CD4-positive, alpha-beta T cell treated with Interleukin-21 for 1 hour (primary cell): ENCODE measurements around the gene EXOC6.
"Not testable (repeated sequence)": the region's sequence is repeated elsewhere in the genome, so short reads cannot be mapped to it uniquely, and the experiment has no call there.

Source experiments
- DNase-seq: peaks from one replicate; pipeline ENCODE4 v3.0.0-alpha.2; 2020

Gene EXOC6

DNA sequence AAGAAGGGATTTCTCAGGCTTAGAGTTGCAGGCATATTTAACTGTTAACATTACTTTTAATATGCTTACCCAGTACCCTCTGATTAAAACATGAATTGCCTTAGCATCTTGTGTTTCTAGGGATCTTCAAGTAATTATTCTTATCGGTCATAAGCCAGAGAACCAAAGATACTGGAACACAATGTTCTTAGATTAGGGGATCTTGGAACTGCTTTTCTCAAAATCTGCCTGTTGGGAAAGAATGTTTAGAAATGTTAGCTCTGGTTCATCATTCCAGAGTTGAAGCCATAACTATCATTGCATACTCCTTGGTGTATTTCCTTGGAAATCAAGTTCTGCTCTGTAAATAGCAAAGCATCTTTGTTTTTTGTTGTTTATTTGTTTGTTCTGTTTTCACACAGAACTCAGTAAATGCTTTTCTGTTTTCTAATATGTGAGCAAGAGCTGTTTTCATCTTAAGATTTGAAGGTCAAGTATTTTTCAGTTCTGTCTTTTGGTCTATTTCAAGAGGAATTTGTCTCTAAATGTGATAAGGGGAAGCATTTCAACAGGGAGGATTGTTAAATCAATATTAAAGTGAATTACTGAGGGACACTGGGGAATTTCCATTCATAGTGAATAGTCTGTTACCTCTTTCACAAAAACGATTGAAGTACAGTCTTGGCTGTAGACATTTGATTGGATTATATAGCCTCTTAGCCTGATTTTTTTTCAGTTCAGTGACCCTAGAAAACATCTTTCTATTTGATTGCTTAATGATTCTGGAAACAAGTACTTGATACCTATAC lies 109.1 kb downstream of the EXOC6 start:
- DNase-seq, result no peak

- DNase-seq, result no peak
Observed at GRCh38 chr10:92961638-92962037, 113.3 kb downstream of the EXOC6 start.

- peak; percentile 30 for DNase-seq
Observed at GRCh38 chr10:92965314-92965713, 117.0 kb downstream of the EXOC6 start.

DNA sequence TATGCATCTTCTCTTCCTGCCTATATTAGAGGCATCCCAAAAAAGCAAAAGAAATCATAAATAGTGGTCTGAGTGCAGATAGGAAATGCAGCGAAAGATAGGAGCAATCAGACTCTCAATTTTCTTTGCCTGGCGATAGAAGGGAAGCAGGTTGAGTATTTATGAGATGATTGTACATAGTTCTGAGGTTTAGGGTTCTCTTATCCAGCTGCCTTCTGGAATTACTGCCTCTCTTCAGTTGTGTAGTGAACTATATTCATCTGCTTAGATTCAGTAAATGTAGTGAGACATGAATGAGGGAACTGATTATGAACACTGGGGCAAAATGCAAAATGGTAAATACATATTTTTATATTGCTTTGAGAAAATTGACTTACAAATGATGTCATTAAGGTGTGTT lies 119.3 kb downstream of the EXOC6 start:
- DNase-seq, result no peak

- DNase-seq, result no peak
Observed at GRCh38 chr10:92969151-92969550, 120.8 kb downstream of the EXOC6 start.

DNA sequence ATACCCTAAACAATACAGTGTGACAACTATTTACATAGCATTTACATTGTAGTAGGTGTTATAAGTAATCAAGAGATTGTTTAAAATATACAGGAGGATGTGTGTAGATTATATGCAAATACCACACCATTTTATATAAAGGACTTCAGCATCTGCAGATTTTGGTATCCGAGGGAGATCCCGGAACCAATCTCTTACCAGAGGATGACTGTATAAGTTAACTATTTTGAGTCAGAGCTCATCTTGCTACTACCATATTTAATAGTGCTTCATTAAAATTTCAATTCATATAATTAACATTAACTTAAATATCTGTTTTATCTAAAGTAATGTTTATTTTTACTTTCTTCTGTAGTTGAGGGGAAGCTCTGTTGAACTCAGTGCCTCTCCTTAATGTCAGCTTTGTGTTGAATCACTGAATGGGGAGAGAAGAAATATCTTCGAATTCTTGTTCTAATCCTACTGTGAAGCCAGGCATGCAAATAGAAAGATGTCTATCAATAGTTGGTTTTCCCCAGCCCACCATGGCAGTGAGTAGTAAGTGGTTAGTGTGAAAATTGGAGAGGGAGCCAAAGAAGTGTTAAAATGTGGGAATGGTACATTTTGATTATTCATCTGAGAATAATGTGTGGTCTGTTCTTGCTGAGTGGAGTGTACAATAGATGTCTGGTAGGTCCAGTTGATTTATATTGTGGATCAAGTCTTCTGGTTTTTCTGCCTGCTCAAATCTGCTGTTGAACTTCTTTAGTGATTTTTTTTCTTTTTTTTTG lies 122.2 kb downstream of the EXOC6 start:
- DNase-seq, result no peak

DNA sequence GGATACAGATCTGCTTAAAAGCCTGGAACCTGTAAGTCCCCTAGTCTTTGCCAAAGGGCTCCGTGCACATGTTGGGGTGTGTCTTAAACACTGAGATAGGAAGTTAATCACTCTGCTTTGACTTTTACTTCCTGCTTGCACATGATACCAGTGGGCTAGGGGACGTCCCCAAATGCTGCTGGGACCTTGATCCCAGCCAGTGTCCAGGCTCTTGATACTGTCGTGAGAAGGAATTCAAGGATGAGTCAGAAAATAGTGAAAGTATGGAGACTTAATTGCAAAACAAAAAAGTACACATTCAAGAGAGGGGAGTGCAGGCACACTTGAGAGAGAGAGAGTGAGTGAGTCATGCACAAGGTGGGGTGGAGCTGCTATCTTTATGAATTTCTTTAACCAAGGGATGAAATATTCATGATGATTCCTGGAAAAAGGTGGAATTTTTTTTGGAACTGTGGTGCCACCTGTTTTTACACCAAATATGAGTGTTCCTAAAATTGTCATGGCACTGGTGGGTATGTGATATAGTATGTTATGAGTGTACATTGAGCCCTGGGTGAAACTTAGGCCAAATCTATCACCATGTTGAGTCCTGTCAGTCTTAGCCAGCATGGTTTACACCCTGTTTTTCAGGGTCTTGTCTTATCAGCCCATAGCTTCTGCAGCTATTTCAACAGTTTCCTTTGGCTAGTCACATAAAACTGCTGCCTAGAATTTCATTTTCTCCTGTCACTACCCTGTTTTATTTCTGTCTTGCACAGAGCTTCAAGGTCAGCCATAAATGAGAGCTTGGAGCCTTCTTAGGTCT lies 123.9 kb downstream of the EXOC6 start:
- DNase-seq, result no peak

GRCh38 chr10:92972886-92973285 lies 124.6 kb downstream of the EXOC6 start:
- DNase-seq, result no peak

GRCh38 chr10:92976278-92976677 lies 128.0 kb downstream of the EXOC6 start:
- DNase-seq, result not testable (repeated sequence)

GRCh38 chr10:92989250-92989649 lies 140.9 kb downstream of the EXOC6 start:
- DNase-seq, result no peak

GRCh38 chr10:92990615-92991014 lies 142.3 kb downstream of the EXOC6 start:
- DNase-seq, result no peak

GRCh38 chr10:92991513-92991912 lies 143.2 kb downstream of the EXOC6 start:
- DNase-seq, result no peak

DNA sequence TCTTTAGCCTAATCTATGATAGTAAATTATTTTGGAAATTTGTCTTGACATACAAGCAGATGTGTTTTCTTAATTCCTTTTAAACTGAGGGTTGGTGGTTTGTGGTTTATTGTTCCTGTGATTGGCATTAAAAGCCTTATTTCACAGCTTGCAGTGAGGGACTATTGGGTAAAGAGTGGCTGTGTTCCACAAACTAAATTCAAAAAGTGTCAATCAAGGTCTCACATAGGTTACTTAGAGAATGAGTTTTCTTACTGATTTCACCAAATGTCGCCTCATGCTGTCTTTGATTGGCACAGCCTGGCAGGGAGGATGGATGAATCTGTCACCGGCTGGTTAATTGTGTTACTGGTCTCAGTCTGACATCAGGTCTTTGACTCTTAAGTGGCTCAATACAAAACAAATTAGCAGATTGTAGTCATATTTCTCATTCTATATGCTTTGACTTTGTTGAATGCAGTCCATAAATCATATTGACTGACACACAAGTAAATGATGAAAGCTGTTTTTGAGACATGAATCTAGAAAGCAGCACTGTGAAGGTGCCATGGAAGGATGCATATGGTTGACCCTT lies 145.5 kb downstream of the EXOC6 start:
- no peak for DNase-seq

DNA sequence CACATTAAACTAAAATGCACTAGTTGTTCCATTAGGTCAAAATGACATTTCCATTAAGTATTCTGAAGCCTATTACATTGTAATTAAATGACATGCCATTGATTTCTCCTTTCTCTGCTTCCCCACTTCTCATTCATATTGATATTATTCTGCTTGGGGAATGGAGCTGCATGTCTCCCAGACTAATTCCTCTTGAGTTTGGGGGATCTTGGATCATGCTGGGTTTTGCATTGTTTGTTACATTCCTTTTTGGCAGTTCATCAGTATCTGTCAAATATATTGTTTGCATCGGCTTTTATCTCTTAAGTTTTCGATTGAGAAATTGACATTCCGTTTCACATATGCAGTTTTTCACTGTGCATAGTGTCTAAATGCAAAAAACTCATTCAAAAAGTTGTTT lies 147.2 kb downstream of the EXOC6 start:
- no peak for DNase-seq

DNA sequence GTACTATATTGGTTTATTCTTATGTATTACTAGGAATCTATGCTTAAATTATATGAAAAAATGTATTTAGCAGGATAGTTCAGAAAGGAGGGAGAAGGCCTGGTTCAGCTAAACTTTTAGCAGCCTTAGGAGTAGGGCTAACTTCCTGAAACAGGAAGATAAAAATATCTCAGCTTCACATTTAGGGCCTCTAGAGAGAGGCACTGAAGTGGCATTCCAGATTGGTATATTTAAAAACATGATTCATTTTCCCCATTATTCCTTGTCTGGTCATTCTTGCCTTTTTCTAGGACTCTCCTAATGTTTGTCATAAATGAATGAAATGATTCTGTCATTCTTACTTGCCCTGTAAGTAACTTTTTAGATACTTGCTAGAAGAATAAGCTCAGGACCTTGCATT lies 149.3 kb downstream of the EXOC6 start:
- DNase-seq, result no peak

DNA sequence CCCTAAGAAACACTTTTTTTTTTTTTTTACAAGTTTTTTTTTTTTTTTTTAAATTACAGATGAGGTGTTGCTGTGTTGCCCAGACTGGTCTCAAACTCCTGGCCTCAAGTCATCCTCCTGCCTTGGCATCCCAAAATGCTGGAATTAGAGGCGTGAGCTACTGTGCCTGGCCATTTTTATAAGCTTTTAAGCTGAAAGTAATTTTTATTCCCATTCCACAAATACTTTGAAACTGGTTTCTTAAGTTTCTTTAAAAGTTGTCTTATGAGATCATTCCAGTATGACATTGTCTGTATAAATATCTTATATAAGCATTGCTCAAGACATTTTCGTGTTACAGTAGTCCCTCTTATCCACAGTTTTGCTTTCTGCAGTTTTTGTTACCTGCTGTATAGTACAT lies 150.9 kb downstream of the EXOC6 start:
- no peak for DNase-seq

DNA sequence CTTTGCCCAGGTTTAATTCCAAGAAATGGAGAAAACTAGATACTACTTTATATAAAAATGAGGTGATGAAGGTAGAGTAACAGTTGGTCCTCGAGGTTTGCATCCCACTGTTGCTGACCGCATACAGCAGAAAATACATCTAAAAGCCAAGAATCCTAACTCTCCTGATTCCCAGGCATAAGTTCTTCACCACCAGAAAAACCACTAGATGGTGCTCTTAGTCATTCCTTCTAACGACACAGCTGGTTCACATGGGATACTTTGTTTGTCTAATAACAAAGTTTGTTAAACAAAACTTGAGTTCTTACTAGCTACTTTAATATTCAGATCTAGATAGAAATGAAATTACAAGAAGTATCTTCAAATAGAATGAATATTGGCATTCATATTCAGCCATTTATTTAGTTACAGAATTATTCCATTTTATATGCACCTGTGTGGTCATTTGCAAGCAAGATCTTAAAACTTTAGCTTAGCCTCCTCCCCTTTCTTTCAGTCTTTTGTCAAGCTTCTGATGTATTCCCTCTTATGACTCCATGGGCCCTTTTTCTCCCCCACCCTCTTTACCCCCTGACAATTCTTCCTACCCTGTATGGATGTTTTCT lies 158.2 kb downstream of the EXOC6 start:
- DNase-seq, result no peak

GRCh38 chr10:93015722-93016121 lies 167.4 kb downstream of the EXOC6 start:
- no peak for DNase-seq

- no peak for DNase-seq
Observed at GRCh38 chr10:93023013-93023650, 174.8 kb downstream of the EXOC6 start.

DNA sequence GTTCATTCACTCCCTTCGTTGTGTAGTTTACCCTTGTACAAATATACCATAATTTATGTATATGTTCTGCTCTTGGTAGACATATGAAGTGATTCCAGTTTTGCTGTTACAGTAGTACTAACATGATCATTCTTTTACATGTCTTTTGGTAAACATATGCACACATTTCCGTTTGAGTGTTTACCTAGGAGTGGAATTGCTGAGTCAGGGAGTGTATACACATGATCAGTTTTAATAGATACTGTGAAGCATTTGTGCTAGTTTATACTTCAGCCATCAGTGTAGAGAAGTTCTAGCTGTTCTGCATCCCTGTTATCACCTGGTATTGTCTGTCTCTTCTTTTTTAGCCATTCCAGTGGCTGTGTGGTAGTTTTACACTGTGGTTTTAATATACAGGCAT lies 177.8 kb downstream of the EXOC6 start:
- DNase-seq, result no peak

- no peak for DNase-seq
Observed at GRCh38 chr10:93027508-93027907, 179.2 kb downstream of the EXOC6 start.

DNA sequence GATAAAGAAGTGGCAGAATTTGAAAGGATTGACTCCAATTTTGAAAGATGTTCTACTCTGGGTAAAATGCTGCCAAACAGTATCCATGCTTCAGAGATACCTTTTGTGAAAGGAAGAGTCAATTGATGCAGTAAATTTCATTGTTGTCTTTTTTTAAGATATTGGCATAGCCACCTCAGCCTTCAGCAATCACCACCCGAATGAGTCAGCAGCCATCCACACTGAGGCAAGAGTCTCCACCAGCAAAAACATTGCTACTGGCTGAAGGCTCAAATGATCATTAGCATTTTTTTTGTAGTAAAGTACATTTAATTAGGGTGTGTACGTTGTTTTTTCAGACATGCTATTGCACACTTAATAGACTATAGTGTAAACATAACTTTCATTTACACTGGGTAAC lies 180.6 kb downstream of the EXOC6 start:
- no peak for DNase-seq
